Measurements from ENCODE around the gene YY1AP1.
"Not testable (repeated sequence)": the region's sequence is repeated elsewhere in the genome, so short reads cannot be mapped to it uniquely, and the experiment has no call there.

The YY1AP1 gene

DNA sequence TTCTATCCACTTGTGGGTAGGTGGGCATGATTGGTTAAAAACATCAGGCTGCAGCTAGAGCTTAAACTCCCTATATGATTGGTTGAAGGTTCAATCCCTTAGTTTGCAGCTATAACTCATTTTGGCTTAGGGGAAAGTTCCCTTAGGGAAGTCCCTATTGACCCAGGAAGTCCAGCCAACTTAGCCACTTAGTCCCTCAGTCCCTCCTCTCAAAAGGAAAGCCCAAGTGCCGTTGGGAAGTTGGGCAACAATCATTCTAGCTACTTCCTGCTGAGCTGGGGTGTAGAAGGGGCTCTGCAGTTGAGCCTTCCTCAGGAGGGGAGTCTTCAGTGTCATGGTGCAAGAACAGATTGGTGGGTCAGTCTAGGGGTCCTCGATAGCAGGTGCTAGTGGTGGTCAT lies 66.4 kb downstream of the YY1AP1 start:
- Histone ChIP-seq H3K27me3 (ENCODE audit: insufficient read depth, low read depth, severe bottlenecking) (no peaks in the 10 kb centered on the region), H3K27ac (no peak overlapping the region)

DNA sequence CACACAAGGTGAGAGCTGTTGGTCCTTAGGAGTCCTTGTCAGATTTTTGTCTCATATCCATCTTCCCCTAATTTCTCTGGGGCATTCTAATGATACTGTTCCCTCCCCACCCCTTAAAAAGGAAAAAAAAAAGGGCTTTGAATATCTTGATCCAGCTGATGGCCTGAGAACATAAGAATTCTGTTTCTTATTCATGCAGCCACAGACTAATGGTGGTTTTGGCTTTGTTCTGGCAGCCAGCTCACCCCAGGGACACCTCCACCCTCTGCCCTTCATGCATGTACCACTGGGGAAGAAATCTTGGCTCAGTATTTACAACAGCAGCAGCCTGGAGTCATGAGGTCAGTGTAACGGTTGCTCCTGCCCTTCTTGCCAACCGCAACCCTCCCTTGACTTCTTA lies 75.3 kb downstream of the YY1AP1 start:
- peaks cover 22% of the 10 kb centered on the region for H3K36me3 ChIP-seq
- DNase-seq; H3K9me3 ChIP-seq (ENCODE audit: severe bottlenecking); H3K4me3 ChIP-seq (ENCODE audit: low read depth, low read length); H3K27me3 ChIP-seq (ENCODE audit: insufficient read depth, low read depth, severe bottlenecking); H3K27ac ChIP-seq: not testable (repeated sequence)

More for the DNA sequence above, 66.4 kb downstream of the YY1AP1 start:
- no peak overlapping the region for H3K4me3 ChIP-seq (ENCODE audit: low read depth, low read length)
- DNase-seq: no peak
- TF ChIP-seq, protein P1, sequence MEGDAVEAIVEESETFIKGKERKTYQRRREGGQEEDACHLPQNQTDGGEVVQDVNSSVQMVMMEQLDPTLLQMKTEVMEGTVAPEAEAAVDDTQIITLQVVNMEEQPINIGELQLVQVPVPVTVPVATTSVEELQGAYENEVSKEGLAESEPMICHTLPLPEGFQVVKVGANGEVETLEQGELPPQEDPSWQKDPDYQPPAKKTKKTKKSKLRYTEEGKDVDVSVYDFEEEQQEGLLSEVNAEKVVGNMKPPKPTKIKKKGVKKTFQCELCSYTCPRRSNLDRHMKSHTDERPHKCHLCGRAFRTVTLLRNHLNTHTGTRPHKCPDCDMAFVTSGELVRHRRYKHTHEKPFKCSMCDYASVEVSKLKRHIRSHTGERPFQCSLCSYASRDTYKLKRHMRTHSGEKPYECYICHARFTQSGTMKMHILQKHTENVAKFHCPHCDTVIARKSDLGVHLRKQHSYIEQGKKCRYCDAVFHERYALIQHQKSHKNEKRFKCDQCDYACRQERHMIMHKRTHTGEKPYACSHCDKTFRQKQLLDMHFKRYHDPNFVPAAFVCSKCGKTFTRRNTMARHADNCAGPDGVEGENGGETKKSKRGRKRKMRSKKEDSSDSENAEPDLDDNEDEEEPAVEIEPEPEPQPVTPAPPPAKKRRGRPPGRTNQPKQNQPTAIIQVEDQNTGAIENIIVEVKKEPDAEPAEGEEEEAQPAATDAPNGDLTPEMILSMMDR (IDR thresholded peaks at IDR 0.05; ENCODE audit: low read depth, low read length): no peak
- peaks cover 28% of the 10 kb centered on the region for H3K9me3 ChIP-seq (ENCODE audit: severe bottlenecking)
- no peaks in the 10 kb centered on the region; the same call in none of the 2 replicates for H3K36me3 ChIP-seq

DNA sequence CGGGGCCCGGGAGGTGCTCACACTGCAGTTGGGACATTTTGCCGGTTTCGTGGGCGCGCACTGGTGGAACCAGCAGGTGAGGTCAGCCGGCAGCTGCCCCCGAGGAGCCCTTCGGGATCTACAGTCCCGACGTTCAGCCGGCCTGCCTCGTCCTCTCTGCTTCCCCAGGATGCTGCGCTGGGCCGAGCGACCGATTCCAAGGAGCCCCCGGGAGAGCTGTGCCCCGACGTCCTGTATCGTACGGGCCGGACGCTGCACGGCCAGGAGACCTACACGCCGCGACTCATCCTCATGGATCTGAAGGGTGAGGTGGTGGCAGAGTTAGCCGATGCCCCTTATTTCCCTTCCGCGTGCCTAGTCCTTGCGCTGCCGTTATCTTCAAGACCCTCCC lies 78.3 kb downstream of the YY1AP1 start:
- H3K36me3 ChIP-seq: peaks cover 21% of the 10 kb centered on the region
- peak overlapping the region; percentile 64 for H3K4me3 ChIP-seq (ENCODE audit: low read depth, low read length)
- H3K27ac ChIP-seq; H3K27me3 ChIP-seq (ENCODE audit: insufficient read depth, low read depth, severe bottlenecking); H3K9me3 ChIP-seq (ENCODE audit: severe bottlenecking); DNase-seq: not testable (repeated sequence)

DNA sequence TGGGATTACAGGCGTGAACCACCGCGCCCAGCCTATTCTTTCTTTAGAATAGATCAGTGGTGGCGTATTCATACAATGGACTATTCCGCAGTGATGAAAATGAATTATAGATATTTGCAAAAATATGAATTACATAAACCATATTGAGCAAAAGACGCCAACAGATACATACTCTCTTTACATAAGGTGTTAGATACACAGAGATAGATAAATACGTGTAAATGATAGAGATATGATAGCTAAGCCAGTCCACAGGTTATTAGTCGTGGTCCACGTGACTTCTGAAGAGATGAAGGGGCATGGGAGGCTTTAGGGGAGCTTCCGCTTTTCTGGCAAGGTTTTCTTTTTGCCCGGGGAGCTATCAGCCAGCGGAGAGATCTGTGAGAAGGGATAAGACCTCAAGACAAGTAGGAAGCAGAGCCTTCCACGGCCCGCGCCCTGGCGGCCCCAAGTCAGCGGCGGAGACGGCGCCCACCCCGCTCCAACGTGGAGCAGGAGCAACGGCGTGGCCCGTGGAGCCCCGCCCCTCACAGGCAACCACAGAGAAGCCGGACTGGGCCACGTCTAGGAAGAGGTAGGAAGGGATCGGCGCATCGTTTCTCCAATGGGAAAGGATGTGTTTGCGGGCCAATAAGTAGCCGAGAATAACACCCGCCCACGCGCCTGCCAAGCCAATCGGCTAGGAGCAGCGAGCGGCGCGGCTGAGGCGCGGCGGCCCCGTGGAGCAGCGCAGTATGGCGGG lies 78.9 kb downstream of the YY1AP1 start, which contains the start of gene MSTO1:
Gene MSTO1 (plus strand): TSS at position 704 of the 742 bp plus-strand sequence. CDS start 31 bp downstream, at position 735.
- peak within 1 kb of the TSS; percentile 68 for H3K27ac ChIP-seq
- DNase-seq: peak; percentile 100
- H3K4me3 ChIP-seq (ENCODE audit: low read depth, low read length): peak within 1 kb of the TSS; percentile 64
- peaks cover 15% of the 10 kb centered on the region for H3K36me3 ChIP-seq
- H3K27me3 ChIP-seq (ENCODE audit: insufficient read depth, low read depth, severe bottlenecking): no peaks in the 10 kb centered on the region
- TF ChIP-seq, protein P1 (IDR thresholded peaks at IDR 0.05; ENCODE audit: low read depth, low read length): no peak
- H3K9me3 ChIP-seq (ENCODE audit: severe bottlenecking): no peaks in the 10 kb centered on the region

Data from WERI-Rb-1 (cell line).